Hepatocyte (in vitro differentiated cells): ENCODE measurements around the gene SCP2D1. TPM values are rescaled to one million over a fixed set of nuclear protein-coding genes. Genes with fewer than 3 reads are reported as not detected.

ENCODE experiments used
- DNase-seq: peaks from one replicate; pipeline ENCODE4 v3.0.0-alpha.2; 2016; ENCODE audit warnings: low spot score
- H2AFZ ChIP-seq: fragments of 200-600 bp; sonication (generic); 2 replicates; pipeline ENCODE4 v1.6.0; 2016; ENCODE audit warnings: antibody characterized with exemption, mild to moderate bottlenecking
- H3K27ac ChIP-seq: fragments of 200-600 bp; sonication (generic); 2 replicates; pipeline ENCODE4 v1.5.1; 2016; ENCODE audit warnings: mild to moderate bottlenecking
- H3K27me3 ChIP-seq: fragments of 200-600 bp; sonication (generic); 2 replicates; pipeline ENCODE4 v1.6.1; 2016
- H3K36me3 ChIP-seq: fragments of 200-600 bp; sonication (generic); replicated peaks from 2 replicates; pipeline ENCODE4 v1.5.1; 2016; ENCODE audit warnings: low read depth; ENCODE audit not compliant: insufficient read depth
- H3K4me1 ChIP-seq: fragments of 200-600 bp; sonication (generic); 2 replicates; pipeline ENCODE4 v1.5.1; 2016; ENCODE audit warnings: mild to moderate bottlenecking, moderate library complexity; ENCODE audit not compliant: insufficient read depth
- H3K4me2 ChIP-seq: fragments of 200-600 bp; sonication (generic); 2 replicates; pipeline ENCODE4 v1.6.0; 2016
- H3K4me3 ChIP-seq: fragments of 200-600 bp; sonication (generic); 2 replicates; pipeline ENCODE4 v1.5.1; 2016; ENCODE audit warnings: mild to moderate bottlenecking
- H3K79me2 ChIP-seq: fragments of 200-600 bp; sonication (generic); 2 replicates; pipeline ENCODE4 v1.6.0; 2017; ENCODE audit warnings: mild to moderate bottlenecking
- H3K9me2 ChIP-seq: fragments of 200-600 bp; sonication (generic); replicated peaks from 2 replicates; pipeline ENCODE4 v1.6.0; 2017; ENCODE audit warnings: mild to moderate bottlenecking; ENCODE audit not compliant: insufficient read depth
- H3K9me3 ChIP-seq: fragments of 200-600 bp; sonication (generic); 2 replicates; pipeline ENCODE4 v1.5.1; 2016; ENCODE audit warnings: low read depth, mild to moderate bottlenecking
- H4K20me1 ChIP-seq: fragments of 200-600 bp; sonication (generic); 2 replicates; pipeline ENCODE4 v1.6.0; 2016; ENCODE audit warnings: mild to moderate bottlenecking; ENCODE audit not compliant: insufficient read depth, poor library complexity, severe bottlenecking
- CTCF ChIP-seq: fragments of 200-600 bp; sonication (generic); IDR thresholded peaks from 2 replicates; pipeline ENCODE4 v1.5.1; 2016; ENCODE audit warnings: antibody characterized with exemption, mild to moderate bottlenecking; ENCODE audit not compliant: poor library complexity
- EZH2 ChIP-seq: fragments of 200-600 bp; sonication (generic); IDR thresholded peaks from 2 replicates; pipeline ENCODE4 v1.6.1; 2016; ENCODE audit warnings: antibody characterized with exemption, mild to moderate bottlenecking, borderline replicate concordance
- EZH2phosphoT487 ChIP-seq: fragments of 200-600 bp; sonication (generic); IDR thresholded peaks from one replicate; pipeline ENCODE4 v1.6.1; 2018; ENCODE audit warnings: antibody characterized with exemption, mild to moderate bottlenecking, low read depth, moderate library complexity; ENCODE audit not compliant: unreplicated experiment, severe bottlenecking
- WGBS: methylation state at CpG from one replicate; pipeline ENCODE4 v1.1.6; 2016; ENCODE audit warnings: low lambda C conversion rate; ENCODE audit errors: missing lambda C conversion rate; 5-methylcytosine and 5-hydroxymethylcytosine counted together
- polyA plus RNA-seq: library from polyadenylated mRNA; unstranded; fragments of >200 nt; fragmentation: Nextera tagmentation; extraction: Ambion mirVana; gene quantifications from 2 replicates; pipeline ENCODE4 v1.2.1, GENCODE V29; 2016
- total RNA-seq: library from RNA; depleted of rRNA; stranded (reverse); fragments of >200 nt; gene quantifications from 2 replicates; pipeline ENCODE4 v1.2.3, GENCODE V29; 2014

SCP2D1 gene
- total RNA-seq (not detected in 2 replicates), polyA plus RNA-seq (not detected in 2 replicates)

DNA sequence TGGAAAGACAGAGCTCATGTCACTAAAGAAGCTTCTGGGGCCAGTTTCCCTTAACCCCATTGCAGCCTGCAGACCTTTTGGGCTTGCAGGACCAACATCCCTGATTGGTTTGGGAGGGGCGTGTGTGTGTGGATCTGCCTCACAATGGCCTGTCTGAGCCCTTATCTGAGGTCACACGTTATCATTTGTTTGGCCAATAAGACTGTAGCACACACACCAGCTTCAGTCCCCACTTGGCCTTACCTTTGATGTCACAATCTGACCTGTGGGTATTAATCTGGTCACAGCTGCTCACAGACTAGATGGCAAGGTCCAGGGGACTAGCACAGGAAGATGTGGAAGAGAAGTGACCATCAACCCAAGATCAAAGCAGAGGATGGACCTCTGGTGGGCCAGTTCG, at the start of gene SCP2D1:
Gene SCP2D1 (plus strand): TSS at position 301 of the 400 bp plus-strand sequence. CDS start 33 bp downstream, at position 334.
- Histone ChIP-seq H3K9me3 (no peaks in the 10 kb centered on the region), H3K79me2 (no peaks in the 10 kb centered on the region), H2AFZ (no peak within 1 kb of the TSS), H3K4me3 (no peak within 1 kb of the TSS), H4K20me1 (no peaks in the 10 kb centered on the region), H3K4me2 (no peak within 1 kb of the TSS), H3K36me3 (no peaks in the 10 kb centered on the region), H3K9me2 (no peaks in the 10 kb centered on the region), H3K27me3 (no peaks in the 10 kb centered on the region), H3K4me1 (no peaks in the 10 kb centered on the region), H3K27ac (no peak within 1 kb of the TSS)
- 46% methylated on average over 3 of the region's 3 CpGs for WGBS
- DNase-seq: no peak
- no peak for TF ChIP-seq CTCF
- no peak for TF ChIP-seq EZH2phosphoT487
- TF ChIP-seq EZH2: no peak

- Histone ChIP-seq H3K4me1 (no peaks in the 10 kb centered on the region), H3K79me2 (no peaks in the 10 kb centered on the region), H3K4me2 (no peak overlapping the region), H3K27me3 (no peaks in the 10 kb centered on the region), H3K9me3 (no peaks in the 10 kb centered on the region), H3K36me3 (no peaks in the 10 kb centered on the region), H4K20me1 (no peaks in the 10 kb centered on the region), H2AFZ (no peak overlapping the region), H3K27ac (no peak overlapping the region), H3K9me2 (no peaks in the 10 kb centered on the region), H3K4me3 (no peak overlapping the region)
- no peak for DNase-seq
- TF ChIP-seq CTCF: no peak
- no peak for TF ChIP-seq EZH2phosphoT487
- TF ChIP-seq EZH2: no peak
- 74% methylated on average over 5 of the region's 5 CpGs for WGBS
These were observed 45.9 kb upstream of the SCP2D1 start for GRCh38 chr20:18767676-18768075.

DNA sequence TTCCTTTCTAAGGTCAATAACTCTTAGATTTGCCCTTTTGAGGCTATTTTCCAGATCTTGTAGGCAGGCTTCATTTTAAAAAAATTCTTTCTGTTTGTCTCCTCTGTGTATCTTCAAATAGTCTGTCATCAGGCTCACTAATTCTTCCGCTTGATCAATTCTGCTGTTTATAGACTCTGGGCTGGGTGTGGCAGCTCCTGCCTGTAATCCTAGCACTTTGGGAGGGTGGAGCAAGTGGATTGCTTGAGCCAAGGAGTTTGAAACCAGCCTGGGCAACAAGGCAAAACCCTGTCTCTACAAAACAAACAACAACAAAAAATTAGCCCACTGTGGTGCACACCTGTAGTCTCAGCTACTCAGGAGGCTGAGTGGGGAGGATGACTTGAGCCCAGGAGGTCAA, 40.0 kb upstream of the SCP2D1 start:
- Histone ChIP-seq H3K36me3 (no peaks in the 10 kb centered on the region), H3K27me3 (no peaks in the 10 kb centered on the region), H3K79me2 (no peaks in the 10 kb centered on the region), H3K9me2 (no peaks in the 10 kb centered on the region), H3K4me2 (no peak overlapping the region), H3K4me3 (no peak overlapping the region), H3K27ac (no peak overlapping the region), H2AFZ (no peak overlapping the region), H4K20me1 (no peaks in the 10 kb centered on the region), H3K9me3 (no peaks in the 10 kb centered on the region), H3K4me1 (no peaks in the 10 kb centered on the region)
- TF ChIP-seq CTCF: no peak
- TF ChIP-seq EZH2phosphoT487: no peak
- TF ChIP-seq EZH2: no peak
- DNase-seq: no peak
- WGBS: 61% methylated on average over 1 of the region's 1 CpG

- no peaks in the 10 kb centered on the region for H3K36me3 ChIP-seq
These were observed 39.4 kb upstream of the SCP2D1 start for GRCh38 chr20:18774207-18774606.

More at GRCh38 chr20:18774207-18774606, 39.4 kb upstream of the SCP2D1 start:
- TF ChIP-seq EZH2phosphoT487 (no peak), CTCF (no peak), EZH2 (no peak)
- Histone ChIP-seq H3K9me3 (no peaks in the 10 kb centered on the region), H4K20me1 (no peaks in the 10 kb centered on the region), H3K27ac (no peak overlapping the region), H3K9me2 (no peaks in the 10 kb centered on the region), H3K27me3 (no peaks in the 10 kb centered on the region), H3K4me1 (no peaks in the 10 kb centered on the region), H3K4me2 (no peak overlapping the region), H3K79me2 (no peaks in the 10 kb centered on the region), H3K4me3 (no peak overlapping the region), H2AFZ (no peak overlapping the region)
- DNase-seq: no peak
- 83% methylated on average over 2 of the region's 2 CpGs for WGBS
